IMR-90 (cell line): ENCODE results near the gene SLC6A7.

ENCODE experiments used
- CEBPB ChIP-seq: IDR thresholded peaks from 2 replicates; pipeline ENCODE4 v1.6.1; 2012; ENCODE audit warnings: low read depth, low read length, improper control_type of control experiment
- FOS ChIP-seq: fragments of 150-350 bp; IDR thresholded peaks from 2 replicates; pipeline ENCODE4 v1.6.1; 2016; ENCODE audit warnings: low read depth, low read length
- MAFK ChIP-seq: IDR thresholded peaks from 2 replicates; pipeline ENCODE4 v1.6.1; 2012; ENCODE audit warnings: low read depth, low read length, improper control_type of control experiment
- POLR2A ChIP-seq: IDR thresholded peaks from 2 replicates; pipeline ENCODE4 v1.6.1; 2012; ENCODE audit warnings: mild to moderate bottlenecking, low read depth, low read length
- RAD21 ChIP-seq: IDR thresholded peaks from 2 replicates; pipeline ENCODE4 v1.6.1; 2012; ENCODE audit warnings: low read length, improper control_type of control experiment
- RCOR1 ChIP-seq: IDR thresholded peaks from 2 replicates; pipeline ENCODE4 v1.6.1; 2012; ENCODE audit warnings: mild to moderate bottlenecking, low read length, improper control_type of control experiment; ENCODE audit not compliant: insufficient replicate concordance
- SMC3 ChIP-seq: fragments of 150-350 bp; IDR thresholded peaks from 2 replicates; pipeline ENCODE4 v1.6.1; 2016; ENCODE audit warnings: low read depth, mild to moderate bottlenecking, antibody characterized with exemption, low read length, moderate library complexity
- USF2 ChIP-seq: fragments of 150-350 bp; IDR thresholded peaks from 2 replicates; pipeline ENCODE4 v1.6.1; 2017; ENCODE audit warnings: mild to moderate bottlenecking, antibody characterized with exemption, low read length, low read depth
- TF ChIP-seq, protein P1 (sequence below): conservative IDR thresholded peaks from 2 replicates; pipeline ENCODE4 v1.5.1; 2012; ENCODE audit warnings: mild to moderate bottlenecking, low read depth, low read length, improper control_type of control experiment

- TF ChIP-seq, protein P1, sequence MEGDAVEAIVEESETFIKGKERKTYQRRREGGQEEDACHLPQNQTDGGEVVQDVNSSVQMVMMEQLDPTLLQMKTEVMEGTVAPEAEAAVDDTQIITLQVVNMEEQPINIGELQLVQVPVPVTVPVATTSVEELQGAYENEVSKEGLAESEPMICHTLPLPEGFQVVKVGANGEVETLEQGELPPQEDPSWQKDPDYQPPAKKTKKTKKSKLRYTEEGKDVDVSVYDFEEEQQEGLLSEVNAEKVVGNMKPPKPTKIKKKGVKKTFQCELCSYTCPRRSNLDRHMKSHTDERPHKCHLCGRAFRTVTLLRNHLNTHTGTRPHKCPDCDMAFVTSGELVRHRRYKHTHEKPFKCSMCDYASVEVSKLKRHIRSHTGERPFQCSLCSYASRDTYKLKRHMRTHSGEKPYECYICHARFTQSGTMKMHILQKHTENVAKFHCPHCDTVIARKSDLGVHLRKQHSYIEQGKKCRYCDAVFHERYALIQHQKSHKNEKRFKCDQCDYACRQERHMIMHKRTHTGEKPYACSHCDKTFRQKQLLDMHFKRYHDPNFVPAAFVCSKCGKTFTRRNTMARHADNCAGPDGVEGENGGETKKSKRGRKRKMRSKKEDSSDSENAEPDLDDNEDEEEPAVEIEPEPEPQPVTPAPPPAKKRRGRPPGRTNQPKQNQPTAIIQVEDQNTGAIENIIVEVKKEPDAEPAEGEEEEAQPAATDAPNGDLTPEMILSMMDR: no peak
- no peak for TF ChIP-seq POLR2A
- TF ChIP-seq USF2: no peak
- no peak for TF ChIP-seq RCOR1
- TF ChIP-seq MAFK: no peak
- TF ChIP-seq RAD21: no peak
- no peak for TF ChIP-seq CEBPB
- TF ChIP-seq SMC3: no peak
- no peak for TF ChIP-seq FOS
Observed at GRCh38 chr5:150253416-150254208, 63.8 kb downstream of the SLC6A7 start.
